ENCODE measurements around the gene PALLD.

DNA sequence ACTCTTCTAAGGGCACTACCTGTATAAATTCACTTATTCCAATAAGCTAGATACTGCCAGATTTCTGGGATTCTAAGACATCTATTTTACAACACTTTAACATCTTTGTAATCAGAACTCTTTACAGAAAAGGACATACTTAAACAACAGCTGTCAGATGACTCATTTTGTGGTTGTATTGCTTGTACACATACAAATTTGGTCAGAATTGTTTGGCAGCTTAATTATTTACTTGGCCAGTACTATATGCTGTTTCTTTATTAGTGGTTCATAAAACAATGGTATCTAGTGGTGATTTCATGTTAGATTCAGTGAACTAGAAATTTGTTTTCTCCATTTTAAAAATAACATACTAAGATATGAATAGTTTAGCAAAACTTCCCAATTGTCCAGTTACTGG is 27.2 kb downstream of the PALLD start:
- no peak for TF ChIP-seq CTCF (IDR thresholded peaks at IDR 0.05)
- no peak for TF ChIP-seq POLR2A (IDR thresholded peaks at IDR 0.05; ENCODE audit: low read depth)
